Glomerular visceral epithelial cell (primary cell): ENCODE measurements around the gene NOXO1.

Experiments
- DNase-seq: peaks from one replicate; pipeline ENCODE4 v3.0.0-alpha.2; 2016; ENCODE audit errors: extremely low spot score

Gene NOXO1

GRCh38 chr16:1997494-1998359 is 16.5 kb upstream of the NOXO1 start:
- no peak for DNase-seq

GRCh38 chr16:1993731-1994131 is 12.5 kb upstream of the NOXO1 start:
- DNase-seq = peak; percentile 69

- no peak for DNase-seq
These were observed 11.5 kb upstream of the NOXO1 start for GRCh38 chr16:1992704-1993317.

- DNase-seq = peak; percentile 68
These were observed 10.9 kb upstream of the NOXO1 start for GRCh38 chr16:1991948-1992703.

- DNase-seq = no peak
These were observed 10.3 kb upstream of the NOXO1 start for GRCh38 chr16:1991588-1991947.

- no peak for DNase-seq
These were observed 9.9 kb upstream of the NOXO1 start for GRCh38 chr16:1991135-1991551.

GRCh38 chr16:1990351-1991134 is 9.3 kb upstream of the NOXO1 start:
- DNase-seq = no peak

GRCh38 chr16:1990101-1990350 is 8.8 kb upstream of the NOXO1 start:
- DNase-seq = no peak

- no peak for DNase-seq
These were observed 8.2 kb upstream of the NOXO1 start, which contains the start of gene SYNGR3 for GRCh38 chr16:1989209-1990100. Gene SYNGR3, plus strand, starts transcription at chr16:1989970. Its CDS starts 133 bp downstream, at chr16:1990103.

- DNase-seq = no peak
These were observed 5.9 kb upstream of the NOXO1 start for GRCh38 chr16:1987198-1987597.

- DNase-seq = no peak
These were observed 4.3 kb upstream of the NOXO1 start for GRCh38 chr16:1985466-1986150.

GRCh38 chr16:1984347-1985225 is 3.3 kb upstream of the NOXO1 start:
- DNase-seq = peak; percentile 38

- peak; percentile 93 for DNase-seq
These were observed 2.5 kb upstream of the NOXO1 start, which contains the start of gene GFER for GRCh38 chr16:1983544-1984346. Gene GFER, plus strand, starts transcription at chr16:1984193. Its CDS starts 26 bp downstream, at chr16:1984219.

- DNase-seq = no peak
These were observed 1.8 kb upstream of the NOXO1 start for GRCh38 chr16:1982991-1983543.

GRCh38 chr16:1982013-1982433 is 754 bp upstream of the NOXO1 start:
- no peak for DNase-seq

GRCh38 chr16:1980770-1981087 is 540 bp downstream of the NOXO1 start:
- DNase-seq = no peak

GRCh38 chr16:1980030-1980769 is 1.1 kb downstream of the NOXO1 start:
- DNase-seq = no peak
